ENCODE results near the gene EFR3B.
"Not testable (repeated sequence)": the region's sequence is repeated elsewhere in the genome, so short reads cannot be mapped to it uniquely, and the experiment has no call there.

The EFR3B gene

DNA sequence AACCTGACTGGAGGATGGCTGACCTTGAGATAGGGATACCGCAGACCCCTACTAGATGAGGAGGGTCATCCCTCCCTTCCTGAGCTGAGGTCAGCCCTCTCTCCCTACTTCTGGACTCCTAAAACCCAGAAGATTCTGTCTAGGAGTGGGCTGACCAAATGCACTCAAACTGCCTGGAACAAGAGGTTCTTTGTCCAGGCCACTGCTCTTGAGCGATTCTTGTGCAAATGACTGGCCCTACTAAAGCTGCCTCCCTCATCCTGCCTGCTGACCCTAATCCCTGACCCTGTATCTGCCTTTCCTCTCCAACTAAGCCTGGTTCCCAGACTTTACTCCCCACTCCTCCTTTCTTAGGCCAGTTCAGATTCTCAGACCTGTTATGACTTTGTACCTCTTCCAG lies 56.2 kb downstream of the EFR3B start:
- in situ Hi-C loops (cut with MboI; ENCODE audit: low sequenced_read_pairs, unreplicated experiment) = no loop called here
- TF ChIP-seq, protein P1, sequence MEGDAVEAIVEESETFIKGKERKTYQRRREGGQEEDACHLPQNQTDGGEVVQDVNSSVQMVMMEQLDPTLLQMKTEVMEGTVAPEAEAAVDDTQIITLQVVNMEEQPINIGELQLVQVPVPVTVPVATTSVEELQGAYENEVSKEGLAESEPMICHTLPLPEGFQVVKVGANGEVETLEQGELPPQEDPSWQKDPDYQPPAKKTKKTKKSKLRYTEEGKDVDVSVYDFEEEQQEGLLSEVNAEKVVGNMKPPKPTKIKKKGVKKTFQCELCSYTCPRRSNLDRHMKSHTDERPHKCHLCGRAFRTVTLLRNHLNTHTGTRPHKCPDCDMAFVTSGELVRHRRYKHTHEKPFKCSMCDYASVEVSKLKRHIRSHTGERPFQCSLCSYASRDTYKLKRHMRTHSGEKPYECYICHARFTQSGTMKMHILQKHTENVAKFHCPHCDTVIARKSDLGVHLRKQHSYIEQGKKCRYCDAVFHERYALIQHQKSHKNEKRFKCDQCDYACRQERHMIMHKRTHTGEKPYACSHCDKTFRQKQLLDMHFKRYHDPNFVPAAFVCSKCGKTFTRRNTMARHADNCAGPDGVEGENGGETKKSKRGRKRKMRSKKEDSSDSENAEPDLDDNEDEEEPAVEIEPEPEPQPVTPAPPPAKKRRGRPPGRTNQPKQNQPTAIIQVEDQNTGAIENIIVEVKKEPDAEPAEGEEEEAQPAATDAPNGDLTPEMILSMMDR (IDR thresholded peaks at IDR 0.05; ENCODE audit: borderline replicate concordance, control extremely low read depth, extremely low read depth, insufficient read depth, missing control alignments) = no peak
- DNase-seq (ENCODE audit: low spot score) = no peak

DNA sequence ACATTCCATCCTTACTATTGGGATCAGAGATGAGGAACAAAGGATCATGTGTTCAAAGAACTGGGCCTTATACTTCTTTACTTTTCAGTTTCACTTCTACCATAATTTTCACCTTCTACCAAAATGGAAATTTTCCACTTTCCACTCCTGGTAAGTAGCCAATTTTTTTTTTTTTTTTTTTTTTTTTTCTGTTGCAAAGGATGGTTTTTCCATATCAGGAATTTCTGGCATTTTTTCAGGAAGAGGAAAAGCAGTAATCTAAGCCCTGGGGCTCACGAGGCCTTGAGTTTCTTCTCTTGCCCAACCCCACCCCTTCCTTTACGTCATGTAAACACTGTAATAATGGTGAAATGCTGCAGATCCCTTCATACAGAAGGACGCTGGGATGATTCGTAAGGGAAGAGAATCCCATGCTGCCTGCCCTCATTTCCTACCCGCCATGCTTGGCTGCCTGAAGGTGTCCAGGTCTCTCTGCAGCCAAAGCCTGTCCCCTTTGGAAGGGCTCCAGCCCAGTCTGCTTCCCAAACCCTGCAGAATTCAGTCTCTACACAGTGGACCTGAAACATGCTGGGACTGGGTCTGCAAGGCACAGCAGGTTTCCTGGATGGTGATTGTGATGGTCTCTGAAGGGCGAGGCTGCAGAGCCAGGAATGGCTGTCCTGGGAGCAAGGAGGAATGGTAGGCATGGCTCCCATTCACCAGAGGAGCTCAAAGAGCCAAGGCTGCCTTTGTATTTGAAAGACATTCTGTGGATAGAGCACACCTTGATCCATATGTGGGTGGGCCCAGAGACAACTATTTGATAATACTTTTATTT lies 57.0 kb downstream of the EFR3B start:
- TF ChIP-seq, protein P1 (IDR thresholded peaks at IDR 0.05; ENCODE audit: borderline replicate concordance, control extremely low read depth, extremely low read depth, insufficient read depth, missing control alignments) = no peak
- in situ Hi-C loops (cut with MboI; ENCODE audit: low sequenced_read_pairs, unreplicated experiment) = no loop called here
- no peak for DNase-seq (ENCODE audit: low spot score)

DNA sequence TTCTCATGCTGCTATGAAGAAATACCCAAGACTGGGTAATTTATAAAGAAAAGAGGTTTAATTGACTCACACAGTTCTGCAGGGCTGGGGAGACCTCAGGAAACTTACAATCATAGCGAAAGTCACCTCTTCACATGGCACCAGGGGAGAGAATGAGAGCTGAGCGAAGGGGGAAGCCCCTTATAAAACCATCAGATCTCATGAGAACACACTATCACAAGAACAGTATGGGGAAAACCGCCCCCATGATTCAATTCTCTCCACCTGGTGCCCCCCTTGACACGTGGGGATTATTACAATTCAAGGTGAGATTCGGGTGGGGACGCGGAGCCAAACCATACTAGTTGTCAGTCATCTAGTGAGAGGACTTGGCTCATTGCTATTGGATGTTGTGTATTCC lies 60.5 kb downstream of the EFR3B start:
- in situ Hi-C loops (cut with MboI; ENCODE audit: low sequenced_read_pairs, unreplicated experiment); DNase-seq (ENCODE audit: low spot score): not testable (repeated sequence)

DNA sequence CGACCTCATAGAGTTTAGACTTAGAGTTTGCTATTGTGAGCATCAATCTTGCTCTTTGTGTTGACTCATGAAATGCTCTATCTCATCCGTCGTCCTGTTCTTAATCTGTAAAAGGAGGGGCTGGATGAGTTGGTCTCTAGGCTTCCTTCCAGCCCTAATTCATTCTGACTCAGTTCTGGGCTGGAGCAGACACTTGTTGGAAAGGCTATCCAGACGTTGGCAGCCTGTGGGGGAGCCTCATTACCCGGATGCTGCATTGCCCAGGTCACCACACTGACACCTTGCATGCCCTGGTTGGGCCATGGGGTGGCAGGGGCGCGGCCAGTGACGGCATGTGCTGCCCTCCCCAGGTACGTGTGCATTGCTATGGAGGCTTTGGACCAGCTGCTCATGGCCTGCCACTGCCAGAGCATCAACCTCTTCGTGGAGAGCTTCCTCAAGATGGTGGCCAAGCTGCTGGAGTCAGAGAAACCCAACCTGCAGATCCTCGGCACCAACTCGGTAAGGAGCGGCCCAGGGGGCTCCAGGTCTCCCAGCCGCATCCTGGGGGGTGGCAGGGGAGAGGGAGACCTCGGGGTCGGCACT lies 61.5 kb downstream of the EFR3B start:
- DNase-seq (ENCODE audit: low spot score) = no peak
- TF ChIP-seq, protein P1 (IDR thresholded peaks at IDR 0.05; ENCODE audit: borderline replicate concordance, control extremely low read depth, extremely low read depth, insufficient read depth, missing control alignments) = no peak
- in situ Hi-C loops (cut with MboI; ENCODE audit: low sequenced_read_pairs, unreplicated experiment) = no loop called here

DNA sequence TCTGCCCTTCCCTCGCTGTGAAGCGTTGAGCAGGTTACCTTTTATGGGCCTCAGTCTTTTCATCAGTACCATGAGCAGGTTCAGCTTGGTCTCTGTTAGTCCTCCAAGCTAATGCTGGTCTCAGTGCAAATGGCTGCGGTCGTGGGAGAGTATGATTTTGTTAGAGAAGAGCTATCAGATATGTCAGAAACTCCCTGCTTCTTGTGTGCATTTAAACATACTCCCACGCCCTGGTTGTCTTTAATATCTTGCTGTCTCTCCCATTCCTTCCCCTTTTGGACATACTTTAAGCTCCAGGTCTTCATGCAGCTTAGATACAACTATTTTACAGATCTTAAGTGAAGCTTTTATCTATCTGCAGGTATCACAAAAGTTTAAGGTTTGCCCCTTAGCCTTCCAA lies 62.9 kb downstream of the EFR3B start:
- DNase-seq (ENCODE audit: low spot score) = no peak
- TF ChIP-seq, protein P1 (IDR thresholded peaks at IDR 0.05; ENCODE audit: borderline replicate concordance, control extremely low read depth, extremely low read depth, insufficient read depth, missing control alignments) = no peak
- in situ Hi-C loops (cut with MboI; ENCODE audit: low sequenced_read_pairs, unreplicated experiment) = no loop called here

DNA sequence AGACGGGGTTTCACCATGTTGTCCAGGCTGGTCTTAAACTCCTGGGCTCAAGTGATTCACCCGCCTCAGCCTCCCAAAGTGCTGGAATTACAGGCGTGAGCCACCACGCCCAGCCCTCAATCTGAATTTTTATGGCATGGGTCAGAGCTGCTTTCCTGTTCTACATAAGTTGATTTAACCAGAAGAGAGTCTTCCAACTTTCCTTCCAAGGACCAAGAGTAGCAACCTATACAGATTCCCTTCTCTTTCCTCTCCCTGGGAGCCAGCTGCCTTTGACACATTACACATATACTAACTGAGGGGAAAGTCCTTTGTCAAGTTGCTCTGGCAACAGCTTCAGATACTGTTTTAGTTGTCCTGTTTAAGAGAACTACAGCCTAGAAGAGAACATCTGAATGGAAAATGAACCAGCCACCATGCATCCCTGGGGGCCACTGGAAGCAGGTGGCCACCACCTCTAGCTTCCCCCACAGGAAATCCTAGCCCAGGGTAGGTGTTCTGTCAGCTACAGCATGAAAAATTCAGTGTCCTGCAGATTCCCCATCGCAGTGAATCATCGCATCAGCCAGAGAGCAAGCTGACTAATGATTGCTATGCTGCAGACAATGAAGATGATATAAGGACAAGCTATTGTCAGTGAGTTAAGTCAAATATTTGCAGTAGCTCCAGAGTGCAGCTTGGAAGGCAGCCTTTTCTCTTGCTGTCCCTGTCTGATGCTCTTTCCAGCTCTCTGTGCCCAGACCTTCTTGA lies 63.6 kb downstream of the EFR3B start:
- TF ChIP-seq, protein P1 (IDR thresholded peaks at IDR 0.05; ENCODE audit: borderline replicate concordance, control extremely low read depth, extremely low read depth, insufficient read depth, missing control alignments) = no peak
- in situ Hi-C loops (cut with MboI; ENCODE audit: low sequenced_read_pairs, unreplicated experiment) = no loop called here
- DNase-seq (ENCODE audit: low spot score) = no peak

DNA sequence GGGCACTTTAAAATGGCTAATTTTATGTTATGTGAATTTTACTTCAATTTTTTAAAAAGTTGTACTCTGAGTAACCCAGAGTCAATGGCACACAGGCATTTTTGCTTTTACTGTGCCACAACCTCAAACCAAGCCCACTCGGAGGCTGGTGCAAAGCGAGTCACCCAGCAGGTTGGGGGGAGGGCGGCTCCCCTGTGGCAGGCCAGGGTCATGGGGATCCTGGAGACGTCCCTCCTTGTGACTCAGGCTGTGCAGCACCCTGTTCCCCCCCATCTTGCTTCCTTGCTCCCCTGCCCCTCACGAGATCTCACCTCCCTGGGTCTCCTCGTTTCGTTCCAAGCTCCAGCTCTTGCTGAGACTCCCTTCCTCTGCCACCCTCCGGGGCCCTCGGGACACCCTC lies 67.9 kb downstream of the EFR3B start:
- TF ChIP-seq, protein P1 (IDR thresholded peaks at IDR 0.05; ENCODE audit: borderline replicate concordance, control extremely low read depth, extremely low read depth, insufficient read depth, missing control alignments) = no peak
- DNase-seq (ENCODE audit: low spot score) = no peak
- in situ Hi-C loops (cut with MboI; ENCODE audit: low sequenced_read_pairs, unreplicated experiment) = no loop called here
